ENCODE data around the gene KCNG1. TPM values are rescaled to one million over a fixed set of nuclear protein-coding genes. Genes with fewer than 3 reads are reported as not detected.

Gene KCNG1
- total RNA-seq, 1 donor from 2014 or later: 1.7 TPM

DNA sequence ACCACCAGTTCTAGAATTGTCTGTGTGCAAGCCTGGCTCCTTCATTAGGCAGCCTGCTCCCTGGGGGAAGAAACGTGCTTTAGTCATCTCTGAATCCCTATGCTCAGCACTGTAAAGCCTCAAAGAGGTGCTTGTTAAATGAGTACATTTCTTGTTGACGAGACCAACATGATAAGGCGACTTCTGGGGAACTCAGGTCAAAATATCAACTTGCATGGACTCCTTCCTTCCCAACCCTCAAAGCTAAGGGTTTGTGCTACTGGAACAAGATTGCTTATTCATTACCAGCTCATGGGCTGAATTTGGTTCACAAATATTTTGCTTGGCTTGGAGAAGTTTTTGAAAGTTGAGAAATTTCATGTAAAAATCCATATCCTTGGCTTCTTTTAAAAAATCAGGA is 10.6 kb downstream of the KCNG1 start:
- no peak for DNase-seq

DNA sequence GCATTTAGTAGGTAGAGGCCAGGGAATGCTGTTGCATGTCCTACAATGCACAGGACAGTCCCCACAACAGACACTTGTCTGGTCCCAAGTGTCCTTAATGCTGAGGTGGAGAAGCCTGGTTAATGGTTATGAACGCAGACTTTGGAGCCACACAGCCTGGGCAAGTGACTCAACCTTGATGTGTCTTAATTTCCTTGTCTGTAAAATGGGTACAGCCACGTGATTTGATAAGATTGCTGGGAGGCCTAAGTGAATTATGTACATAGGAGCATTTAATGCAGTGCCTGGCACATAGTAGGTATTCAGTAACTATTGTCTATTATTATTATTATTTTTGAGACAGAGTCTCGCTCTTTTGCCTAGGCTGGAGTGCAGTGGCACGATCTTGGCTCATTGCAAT is 11.4 kb downstream of the KCNG1 start:
- DNase-seq: no peak

DNA sequence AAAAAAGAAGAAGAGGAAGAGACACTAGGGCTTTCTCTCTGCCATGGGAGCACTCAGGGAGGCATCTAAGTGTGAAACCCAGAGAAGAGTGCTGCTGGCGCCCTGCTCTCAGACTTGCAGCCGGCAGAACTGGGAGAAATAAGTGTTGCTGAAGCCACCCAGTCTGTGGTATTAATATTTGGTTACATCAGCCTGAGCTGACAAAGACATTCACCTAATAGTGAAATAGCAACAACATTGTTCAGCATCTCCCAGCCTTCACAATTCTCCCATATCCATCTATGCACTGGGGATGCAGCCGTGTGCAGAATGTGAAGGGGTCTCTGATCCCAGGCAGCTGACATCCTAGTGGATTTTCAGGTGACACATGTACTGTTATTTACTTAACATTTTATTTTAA is 12.0 kb downstream of the KCNG1 start:
- no peak for DNase-seq

DNA sequence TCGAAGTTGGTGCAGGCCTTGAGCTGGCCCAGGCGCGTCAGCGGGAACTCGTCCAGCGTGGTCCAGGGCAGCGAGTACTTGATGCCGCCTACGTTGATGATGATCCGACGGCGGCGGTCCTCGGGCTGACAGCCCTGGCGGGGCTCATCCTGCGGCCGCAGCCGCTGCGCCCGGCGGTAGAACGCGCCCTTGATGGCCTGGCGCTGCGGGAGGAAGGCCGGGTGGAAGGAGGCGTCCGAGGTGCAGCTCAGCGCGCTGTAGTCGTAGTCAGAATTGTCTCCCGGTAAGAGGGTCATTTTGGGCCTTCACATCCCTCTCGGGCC is 12.9 kb downstream of the KCNG1 start:
- no peak for DNase-seq

DNA sequence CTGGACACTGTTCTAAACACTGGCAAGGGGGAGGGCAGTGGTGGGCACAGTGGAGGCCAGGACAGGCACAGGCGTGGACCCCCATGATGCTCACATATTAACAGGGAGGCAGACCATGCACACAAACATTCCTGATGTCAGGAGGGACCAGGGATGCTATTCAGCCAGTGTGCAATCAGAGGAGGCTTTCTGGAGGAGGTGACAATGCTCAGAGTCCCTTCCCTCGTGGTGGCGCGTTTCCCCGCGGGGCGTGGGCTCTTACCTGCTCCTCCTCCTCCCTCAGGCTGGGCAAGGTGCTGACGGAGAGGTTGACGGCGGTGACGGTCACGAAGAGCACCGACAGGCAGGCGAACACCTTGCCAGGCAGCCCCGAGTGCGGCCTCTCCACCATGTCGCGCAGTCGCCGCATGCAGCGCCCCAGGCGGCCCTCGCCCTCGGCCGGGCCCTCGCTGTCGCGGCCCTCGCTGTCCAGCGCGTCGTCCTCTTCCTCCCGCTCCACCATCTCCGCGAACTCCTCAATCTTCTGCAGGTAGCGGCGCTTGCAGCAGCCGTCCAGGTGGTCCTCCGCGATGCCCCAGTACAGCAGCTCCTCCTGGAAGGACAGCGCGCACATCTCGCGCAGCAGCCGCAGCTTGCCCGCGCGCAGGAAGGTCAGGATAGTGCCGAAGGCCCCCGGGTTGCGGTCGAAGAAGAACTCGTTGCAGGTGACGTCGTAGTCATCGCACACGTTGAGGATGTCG is 13.4 kb downstream of the KCNG1 start:
- no peak for DNase-seq

DNA sequence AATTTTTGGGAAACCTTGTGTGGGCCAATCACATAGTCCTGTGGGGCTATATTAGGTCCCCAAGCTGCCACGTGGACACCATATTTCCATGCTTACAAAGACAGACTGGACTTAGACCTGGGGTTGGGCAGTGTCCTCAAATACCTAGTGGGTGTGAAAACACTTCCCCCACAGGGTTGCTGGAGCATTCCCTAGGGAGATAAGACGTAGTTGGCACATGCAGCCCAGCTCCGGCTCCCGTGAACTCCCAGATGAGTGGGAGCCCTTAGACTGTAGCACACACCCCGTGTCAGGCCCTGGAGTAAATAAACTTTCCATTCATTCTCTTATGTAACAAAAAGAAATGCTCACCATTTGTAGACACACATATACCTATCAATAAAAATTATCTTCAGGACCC is 14.2 kb downstream of the KCNG1 start:
- no peak for DNase-seq

DNA sequence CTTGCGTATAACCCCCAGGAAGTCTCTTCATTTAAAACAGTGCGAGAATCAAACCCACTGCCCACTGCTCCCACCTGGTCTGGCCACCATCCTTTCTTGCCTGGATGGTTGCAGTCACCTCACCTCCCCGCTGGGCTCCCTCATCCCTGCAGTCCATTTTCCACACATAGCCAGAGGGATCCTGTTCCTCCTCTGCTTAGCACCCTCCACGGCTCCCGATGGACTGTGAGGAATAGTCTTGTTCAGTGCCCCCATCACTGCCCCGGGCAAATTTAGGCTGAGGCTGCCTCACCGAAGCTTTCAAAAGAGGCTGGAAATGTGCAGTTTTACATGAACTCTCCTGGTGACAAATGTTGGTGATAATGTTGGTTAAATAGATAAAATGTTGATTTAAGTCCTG is 17.7 kb downstream of the KCNG1 start:
- no peak for DNase-seq

DNA sequence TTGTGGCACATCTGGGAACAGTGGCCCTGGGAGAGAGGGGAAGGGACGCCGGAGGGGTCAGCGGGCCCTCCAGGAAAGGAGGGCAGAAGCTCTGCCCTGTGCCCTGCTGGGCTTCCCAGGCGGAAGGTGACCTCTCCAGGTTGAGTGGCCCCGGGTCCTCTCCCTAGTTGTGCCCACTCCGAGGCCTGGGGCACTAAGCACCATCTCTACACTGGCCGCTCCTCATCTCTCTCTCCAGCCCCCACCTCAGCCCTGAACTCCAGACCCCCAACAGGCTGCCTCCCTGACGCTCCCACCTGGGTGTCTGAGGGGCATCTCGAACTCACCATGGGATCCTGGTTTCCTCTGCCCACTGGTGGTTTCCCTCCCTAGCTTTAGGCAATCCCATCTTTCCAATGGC is 18.1 kb downstream of the KCNG1 start:
- no peak for DNase-seq

DNA sequence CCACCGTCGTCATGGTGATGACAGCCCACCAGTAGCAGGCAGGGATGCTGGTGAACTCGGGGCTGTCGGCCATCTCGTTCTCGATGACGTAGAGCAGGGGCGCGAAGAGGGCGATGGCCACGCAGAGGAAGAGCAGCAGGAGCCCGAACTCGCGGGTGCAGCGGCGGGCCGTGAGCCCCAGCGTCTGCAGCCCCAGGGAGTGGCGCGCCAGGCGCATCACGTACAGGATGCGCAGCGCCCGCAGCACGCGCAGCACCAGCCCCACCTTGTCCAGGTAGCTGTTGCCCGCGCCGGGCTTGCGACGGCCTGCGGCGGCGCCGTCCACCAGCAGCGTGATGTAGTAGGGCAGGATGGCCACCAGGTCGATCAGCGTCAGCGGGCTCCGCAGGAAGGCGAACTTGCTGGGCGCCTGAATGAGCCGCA is 18.6 kb downstream of the KCNG1 start:
- DNase-seq: no peak

DNA sequence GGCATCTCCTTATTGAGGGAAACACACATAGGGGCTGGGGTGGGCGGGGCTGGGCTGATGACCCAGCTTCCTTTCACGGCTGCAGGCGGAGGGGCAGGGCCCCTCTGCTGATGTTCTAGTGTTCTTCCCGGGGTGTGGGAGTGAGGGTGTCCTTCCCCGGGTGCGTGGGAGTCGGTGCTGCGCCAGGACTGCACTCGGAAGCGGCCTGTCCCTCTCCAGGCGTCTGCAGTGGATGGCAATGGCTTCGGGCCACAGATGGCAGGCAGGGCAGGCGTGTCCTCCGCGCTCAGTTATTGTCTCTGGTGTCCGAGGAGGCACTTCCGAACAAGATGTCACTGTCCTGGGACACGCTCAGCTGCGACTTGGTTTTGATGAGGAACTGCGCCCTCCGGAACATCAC is 19.2 kb downstream of the KCNG1 start:
- no peak for DNase-seq

DNA sequence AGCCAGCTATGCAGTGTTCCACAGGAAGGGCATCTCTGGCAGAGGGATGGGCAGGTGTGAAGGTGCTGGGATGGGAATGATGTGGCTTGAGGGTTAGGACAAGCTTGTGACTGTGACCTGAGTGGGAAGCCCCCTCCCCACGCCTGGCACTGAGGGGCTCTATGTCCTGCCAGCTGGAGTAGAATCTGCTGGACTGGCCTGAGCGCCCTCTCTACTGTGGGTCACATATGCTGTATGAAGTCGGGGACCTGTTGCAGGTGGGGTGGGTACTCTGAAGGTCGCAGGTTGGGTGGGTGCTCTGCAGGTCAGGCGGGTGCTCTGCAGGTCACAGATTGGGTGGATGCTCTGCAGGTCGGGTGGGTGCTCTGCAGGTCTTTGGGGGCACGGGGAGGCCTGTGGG is 20.3 kb downstream of the KCNG1 start:
- no peak for DNase-seq

DNA sequence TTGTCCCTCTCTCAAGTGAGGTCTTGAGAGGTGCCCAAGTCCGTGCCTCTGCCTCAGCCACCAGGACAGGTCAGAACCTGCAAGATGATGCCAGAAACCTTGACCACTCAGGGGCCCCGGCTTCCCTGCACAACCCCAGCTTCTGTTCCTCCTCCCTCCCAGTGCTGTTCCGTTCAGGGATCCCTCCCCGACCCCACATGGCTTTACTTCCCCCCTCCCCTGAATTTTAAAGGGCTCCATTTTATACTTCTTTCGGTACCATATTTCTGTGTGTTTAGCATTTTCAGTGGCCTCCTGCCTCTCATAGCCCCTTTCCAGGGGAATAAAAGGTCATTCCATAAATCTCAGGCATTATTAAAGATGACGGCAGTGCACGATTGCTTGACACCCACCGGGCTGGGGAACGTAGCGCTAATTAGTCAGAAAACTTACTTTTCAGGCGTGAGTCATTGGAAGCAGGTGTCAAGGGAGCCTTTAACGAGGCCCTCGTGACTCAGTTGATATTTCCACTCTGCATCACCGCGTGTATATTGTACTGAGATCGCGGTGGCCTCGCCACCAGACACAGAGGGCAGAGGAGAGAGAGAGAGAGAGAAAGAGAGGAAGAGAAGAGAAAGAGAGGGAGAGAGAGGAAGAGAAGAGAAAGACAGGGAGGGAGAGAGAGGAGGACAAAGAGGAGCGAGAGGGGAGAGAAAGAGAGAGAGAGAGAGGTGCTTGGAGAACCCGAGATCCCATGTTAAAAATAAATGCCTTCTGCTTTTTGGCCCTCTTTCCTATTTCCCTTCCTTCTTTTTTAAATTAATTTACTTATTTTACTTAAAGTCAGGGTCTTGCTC is 21.3 kb downstream of the KCNG1 start:
- no peak for DNase-seq

DNA sequence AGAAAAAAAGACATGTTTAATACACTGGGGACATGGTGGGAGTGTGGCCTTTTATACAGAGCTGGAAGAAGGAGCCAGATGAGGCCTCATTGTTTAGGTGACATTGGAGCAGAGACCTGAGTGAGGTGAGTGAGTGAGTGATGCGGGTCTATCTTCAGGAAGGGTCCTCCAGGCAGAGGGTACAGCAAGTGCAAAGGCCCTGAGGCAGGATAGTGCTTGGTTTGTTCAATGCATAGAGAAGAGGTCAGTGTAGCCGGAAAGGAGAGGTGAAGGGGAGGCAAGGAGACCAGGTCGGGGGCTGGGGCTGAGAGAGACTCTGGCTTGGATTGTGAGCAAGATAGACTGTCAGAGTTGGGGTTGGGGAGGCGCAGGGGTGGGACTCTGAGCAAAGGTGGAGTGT is 23.6 kb downstream of the KCNG1 start:
- no peak for DNase-seq

DNA sequence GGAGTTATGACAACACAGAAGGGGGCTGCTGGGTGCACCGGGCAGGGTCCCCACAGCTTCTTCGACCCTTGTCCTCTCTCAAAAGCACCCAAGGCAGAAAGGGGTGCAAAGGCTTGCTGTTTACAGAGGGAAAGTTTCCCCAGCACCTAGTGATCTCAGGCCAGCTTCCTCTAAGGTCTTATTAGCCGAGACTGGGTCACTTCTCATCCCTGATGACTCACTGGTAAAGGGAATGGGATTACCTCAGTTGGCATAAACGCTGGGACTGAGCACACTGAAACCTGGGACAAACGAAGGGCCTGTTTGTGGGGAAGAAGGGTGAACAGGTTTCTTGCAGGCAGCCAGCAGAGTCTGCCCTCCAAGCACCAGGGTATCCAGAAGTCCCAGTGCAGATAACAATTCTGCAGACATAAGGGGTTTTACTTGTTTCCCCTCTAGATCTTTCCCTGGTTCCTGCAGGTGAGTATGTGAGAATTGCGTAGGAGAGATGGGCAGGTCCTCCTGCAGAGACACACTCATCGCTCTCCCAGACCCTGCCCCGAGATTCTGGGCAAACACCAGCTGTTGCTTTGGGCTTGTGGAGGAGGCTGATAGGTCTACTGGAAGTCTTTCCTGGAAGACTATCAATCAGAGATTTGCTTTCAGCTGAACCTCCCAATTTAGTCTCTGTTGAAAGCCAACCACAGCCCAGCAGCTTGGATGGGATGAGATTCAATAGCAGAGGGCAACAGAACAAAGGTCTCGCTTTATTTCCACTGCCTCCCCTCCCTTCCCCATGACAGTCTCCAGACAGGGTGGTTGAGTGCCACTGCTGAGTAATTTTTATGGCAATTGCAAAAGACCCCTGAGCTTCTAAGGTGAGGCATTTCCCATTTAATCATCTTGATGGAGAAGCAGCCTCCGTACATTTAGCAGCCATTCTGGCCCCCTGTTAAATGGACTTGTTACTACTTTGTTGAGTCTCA is 25.7 kb downstream of the KCNG1 start:
- no peak for DNase-seq

DNA sequence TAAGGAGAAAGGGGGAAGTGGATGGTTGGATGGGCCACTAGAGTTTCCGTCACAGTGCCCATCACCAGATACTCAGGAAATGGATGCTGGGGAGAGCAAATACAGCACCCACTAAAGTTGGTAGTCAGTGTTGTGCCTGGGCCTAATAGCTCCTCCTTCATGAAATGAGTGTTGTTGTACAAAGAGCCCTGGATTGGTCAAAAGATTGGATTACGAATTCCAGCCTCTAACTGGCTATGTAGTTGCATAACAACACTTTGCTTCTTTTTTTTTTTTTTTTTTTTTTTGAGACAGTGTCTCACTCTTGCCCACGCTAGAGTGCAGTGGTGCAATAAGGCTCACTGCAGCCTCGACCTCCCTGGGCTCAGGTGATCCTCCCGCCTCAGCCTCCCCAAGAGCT is 27.4 kb downstream of the KCNG1 start:
- DNase-seq: no peak

DNA sequence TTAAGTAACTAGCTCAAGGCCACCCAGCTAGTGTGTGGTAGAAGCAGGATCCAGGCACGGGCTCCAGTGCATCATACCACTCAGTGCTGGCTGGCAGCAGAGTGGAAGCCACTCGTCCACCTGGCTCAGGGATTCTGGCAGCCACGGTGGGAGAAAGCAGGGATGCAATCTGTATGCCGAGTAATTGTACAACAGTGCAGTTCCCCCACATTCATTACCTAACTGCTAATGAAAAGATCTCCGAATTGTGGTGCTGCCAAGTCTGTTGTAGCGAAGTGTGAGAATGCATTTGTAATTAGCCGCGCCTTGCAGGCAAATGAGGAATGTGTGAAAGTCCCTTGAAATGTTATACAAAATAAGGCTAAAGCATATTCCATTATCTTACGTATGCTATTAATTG is 29.0 kb downstream of the KCNG1 start:
- no peak for DNase-seq

DNA sequence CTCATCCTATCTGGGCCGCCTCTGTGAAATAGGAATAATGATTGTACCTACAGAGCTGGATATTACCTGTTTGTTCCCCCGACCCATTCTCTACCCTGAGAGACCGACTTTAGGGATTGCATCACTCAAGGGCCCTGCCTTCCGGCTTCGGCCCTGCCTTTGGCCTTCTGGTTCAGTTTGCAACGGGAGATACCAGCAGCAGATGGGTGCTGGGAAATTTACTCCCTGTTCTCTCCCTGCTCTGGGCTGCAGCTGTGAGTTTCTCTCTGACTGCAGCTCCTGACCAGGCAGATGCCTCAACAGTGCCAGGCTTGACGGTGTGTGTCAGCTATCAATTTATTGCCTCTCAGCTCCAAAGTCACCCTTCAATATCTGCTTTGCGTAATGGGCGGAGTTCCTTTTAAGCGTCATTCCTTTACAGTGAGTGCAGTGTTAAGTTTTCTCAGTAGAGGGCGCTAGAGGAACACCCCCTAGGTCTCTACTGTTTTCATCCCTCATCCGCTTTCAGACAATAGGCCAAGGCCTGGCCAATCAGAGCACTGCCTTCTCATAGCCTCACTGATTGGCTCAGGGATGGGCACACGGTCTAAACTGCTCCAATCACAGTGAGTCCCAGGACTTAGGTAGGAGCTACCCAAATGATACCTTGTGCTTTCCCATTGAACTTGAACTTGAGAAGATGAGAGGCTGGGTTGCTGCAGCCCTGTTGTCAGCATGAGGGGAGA is 30.0 kb downstream of the KCNG1 start:
- DNase-seq: no peak

DNA sequence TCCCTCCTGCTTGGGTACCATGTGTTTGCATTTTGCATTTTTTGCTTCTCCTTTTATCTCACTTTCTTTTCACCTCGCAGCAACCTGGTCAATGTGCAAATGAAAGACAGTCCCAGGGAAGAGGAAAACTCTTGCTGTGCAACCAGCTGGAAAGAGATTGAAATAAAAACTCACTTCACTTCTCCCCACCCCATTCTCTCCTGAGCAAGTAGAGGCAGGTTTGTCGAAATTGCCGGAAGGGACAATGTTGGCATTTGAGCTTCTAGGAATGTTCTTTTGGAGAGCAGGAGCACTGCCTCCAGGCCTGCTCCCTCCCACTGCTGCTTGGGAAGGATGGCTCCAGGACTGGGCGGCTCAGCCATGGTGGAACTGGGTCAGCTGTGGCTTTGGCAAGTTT is 30.6 kb downstream of the KCNG1 start:
- DNase-seq: no peak

DNA sequence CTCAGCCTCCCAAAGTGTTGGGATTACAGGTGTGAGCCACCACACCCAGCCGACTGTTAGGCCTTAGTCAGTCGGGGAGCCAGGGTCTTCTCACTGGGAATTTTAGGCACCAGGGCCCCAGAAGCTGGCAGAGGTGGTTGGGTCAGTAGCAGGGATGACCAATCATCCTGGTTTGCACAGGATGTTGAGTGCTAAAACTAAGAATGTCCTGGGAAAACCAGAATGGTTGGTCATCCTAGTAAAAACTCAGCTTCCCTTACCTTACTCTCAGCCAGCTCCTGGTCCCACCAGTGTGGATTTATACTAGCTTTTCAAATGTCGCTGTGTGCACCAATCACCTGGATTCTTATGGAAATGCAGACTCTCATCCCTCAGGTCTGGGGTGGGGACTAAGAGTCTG is 31.8 kb downstream of the KCNG1 start:
- no peak for DNase-seq

DNA sequence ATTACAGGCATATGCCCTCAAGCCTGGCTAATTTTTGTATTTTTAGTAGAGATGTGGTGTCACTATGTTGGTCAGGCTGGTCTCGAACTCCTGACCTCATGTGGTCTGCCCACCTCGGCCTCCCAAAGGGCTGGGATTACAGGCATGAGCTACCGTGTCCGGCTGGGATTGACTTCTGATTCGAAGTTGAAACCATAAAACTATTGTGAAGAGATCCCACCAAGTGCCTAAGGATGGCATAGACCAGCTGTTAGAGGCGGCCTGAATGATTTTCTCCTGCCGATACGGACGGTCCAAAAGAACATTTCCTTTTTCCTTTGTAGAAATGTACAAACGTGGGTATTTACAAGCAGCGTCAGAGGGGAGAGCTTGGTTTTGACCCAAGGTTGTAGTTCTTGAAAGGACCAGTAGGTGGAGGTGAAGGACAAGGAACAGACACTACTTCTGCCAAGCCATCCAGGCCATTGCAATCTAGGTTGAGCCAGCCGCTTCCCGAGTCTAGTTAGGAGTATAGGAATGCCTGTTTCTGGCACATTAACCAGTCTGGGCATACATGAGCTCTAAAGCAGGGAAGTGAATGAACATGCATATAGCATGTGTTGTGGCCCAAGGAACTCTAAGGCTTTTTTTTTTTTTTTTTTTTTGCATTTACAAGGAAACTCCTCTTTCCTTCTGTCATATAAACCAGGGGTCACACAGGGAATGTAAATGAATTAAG is 35.3 kb downstream of the KCNG1 start:
- DNase-seq: peak; percentile 77

DNA sequence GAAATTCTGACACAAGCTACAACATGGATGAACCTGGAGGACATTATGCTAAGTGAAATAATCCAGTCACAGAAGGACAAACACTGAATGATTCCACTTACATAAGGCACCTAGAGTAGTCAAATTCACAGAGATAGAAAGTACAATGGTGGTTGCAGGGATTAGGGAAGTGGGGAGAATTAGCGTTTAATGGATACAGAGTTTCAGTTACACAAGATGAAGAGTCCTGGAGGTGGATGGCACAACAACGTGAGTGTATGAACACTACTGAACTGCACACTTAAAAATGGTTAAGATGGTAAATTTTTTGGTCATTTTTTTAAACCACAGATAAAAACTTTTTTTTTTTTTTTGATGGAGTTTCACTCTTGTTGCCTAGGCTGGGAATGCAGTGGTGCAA is 39.6 kb downstream of the KCNG1 start:
- no peak for DNase-seq

DNA sequence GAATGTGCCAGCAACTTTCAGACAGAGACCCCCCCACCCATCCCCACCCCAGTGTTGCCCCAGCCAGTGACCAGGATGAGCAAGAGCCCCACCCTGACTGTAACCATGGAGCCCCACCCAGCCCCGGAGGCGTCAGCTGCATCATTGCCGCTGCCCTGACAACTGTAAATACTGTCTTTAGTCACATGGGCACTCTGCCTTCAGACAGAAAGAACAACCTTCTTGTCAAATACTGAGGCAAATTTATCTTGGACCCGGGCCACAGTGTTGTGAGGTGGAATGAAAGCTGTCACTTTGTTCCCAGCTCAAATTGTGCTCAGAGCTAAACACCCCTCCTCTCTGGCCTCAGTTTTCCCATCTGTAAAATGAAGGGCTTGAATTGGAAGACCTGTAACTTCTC is 40.5 kb downstream of the KCNG1 start:
- peak; percentile 20 for DNase-seq

Data from skin of body (tissue), 2 donors.